ENCODE data around the gene RAE1. TPM values are rescaled to one million over a fixed set of nuclear protein-coding genes. Genes with fewer than 3 reads are reported as not detected.
"Not testable (repeated sequence)": the region's sequence is repeated elsewhere in the genome, so short reads cannot be mapped to it uniquely, and the experiment has no call there.

RAE1 gene
- total RNA-seq, 1 experiment from 2014 or later, result 34.5 TPM

DNA sequence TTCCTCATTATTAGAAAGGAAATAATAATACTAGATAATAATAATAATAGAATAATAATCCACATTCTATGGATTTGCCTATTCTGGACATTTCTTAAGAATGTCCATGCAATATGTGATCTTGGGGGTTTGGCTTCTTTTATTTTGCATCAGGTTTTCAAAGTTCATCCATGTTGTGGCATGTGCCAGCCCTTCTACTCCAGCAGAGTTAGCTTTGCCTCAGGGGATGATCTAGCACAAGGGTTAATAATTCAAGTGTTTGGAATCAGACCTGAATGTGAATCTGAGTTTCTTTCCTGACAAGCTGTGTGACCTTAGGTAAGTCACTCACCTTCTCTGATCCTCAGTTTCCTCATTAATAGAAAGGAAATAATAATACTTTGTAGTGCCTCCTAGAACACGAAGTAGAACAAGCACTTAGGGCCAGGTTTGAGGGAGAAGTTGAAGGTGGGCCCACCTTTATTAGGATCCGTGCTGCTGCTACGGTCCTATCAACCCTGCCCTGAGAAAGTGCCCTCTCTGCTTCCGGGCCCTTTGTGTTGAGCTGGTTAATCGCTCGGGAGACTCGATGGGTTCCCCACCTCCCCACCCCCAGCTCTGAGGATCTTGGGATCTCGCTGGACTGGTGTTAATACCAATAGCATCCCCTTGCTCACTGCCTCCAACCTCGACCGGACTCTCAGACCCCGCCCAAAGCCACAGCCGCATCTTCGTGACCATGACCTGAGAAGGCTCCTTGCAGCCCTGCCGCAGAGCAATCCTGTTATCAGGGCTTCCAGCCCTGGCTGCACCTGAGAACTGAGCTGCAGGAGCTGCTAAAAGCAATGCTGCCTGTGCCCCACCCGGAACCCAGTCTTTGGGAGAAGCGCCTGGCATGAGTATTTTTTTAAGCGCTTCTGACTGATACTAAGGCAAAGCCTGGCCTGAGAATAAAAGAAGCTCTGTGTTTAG, 67.0 kb downstream of the RAE1 start:
- H3K36me3 ChIP-seq (ENCODE audit: control insufficient read depth, insufficient read depth, low read length), result no peaks in the 10 kb centered on the region
- in situ Hi-C loops (cut with HindIII; ENCODE audit: low pct_unique_long_range_greater_than_20kb, low sequenced_read_pairs) (no loop called here), intact Hi-C loops (cut with micrococcal nuclease; ENCODE audit: unreplicated experiment) (no loop called here)
- DNase-seq (ENCODE audit: low read depth, low spot score), result no peak
- no peak overlapping the region for H3K4me3 ChIP-seq (ENCODE audit: low read depth in 2 of 2, low read length in 2 of 2)
- H3K9me3 ChIP-seq (ENCODE audit: control insufficient read depth, insufficient read depth, low read depth, low read length), result no peaks in the 10 kb centered on the region
- no peak overlapping the region for H3K27ac ChIP-seq (ENCODE audit: low read length)
- no peak for TF ChIP-seq TCF7L2 (IDR thresholded peaks at IDR 0.05; ENCODE audit: low read depth, low read length)
- TF ChIP-seq POLR2AphosphoS5 (IDR thresholded peaks at IDR 0.05; ENCODE audit: low read depth, low read length), result no peak
- no peak for TF ChIP-seq SIN3A (IDR thresholded peaks at IDR 0.05; ENCODE audit: borderline replicate concordance, insufficient read depth, low read depth, low read length)
- TF ChIP-seq, protein P1, sequence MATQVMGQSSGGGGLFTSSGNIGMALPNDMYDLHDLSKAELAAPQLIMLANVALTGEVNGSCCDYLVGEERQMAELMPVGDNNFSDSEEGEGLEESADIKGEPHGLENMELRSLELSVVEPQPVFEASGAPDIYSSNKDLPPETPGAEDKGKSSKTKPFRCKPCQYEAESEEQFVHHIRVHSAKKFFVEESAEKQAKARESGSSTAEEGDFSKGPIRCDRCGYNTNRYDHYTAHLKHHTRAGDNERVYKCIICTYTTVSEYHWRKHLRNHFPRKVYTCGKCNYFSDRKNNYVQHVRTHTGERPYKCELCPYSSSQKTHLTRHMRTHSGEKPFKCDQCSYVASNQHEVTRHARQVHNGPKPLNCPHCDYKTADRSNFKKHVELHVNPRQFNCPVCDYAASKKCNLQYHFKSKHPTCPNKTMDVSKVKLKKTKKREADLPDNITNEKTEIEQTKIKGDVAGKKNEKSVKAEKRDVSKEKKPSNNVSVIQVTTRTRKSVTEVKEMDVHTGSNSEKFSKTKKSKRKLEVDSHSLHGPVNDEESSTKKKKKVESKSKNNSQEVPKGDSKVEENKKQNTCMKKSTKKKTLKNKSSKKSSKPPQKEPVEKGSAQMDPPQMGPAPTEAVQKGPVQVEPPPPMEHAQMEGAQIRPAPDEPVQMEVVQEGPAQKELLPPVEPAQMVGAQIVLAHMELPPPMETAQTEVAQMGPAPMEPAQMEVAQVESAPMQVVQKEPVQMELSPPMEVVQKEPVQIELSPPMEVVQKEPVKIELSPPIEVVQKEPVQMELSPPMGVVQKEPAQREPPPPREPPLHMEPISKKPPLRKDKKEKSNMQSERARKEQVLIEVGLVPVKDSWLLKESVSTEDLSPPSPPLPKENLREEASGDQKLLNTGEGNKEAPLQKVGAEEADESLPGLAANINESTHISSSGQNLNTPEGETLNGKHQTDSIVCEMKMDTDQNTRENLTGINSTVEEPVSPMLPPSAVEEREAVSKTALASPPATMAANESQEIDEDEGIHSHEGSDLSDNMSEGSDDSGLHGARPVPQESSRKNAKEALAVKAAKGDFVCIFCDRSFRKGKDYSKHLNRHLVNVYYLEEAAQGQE (IDR thresholded peaks at IDR 0.05; ENCODE audit: insufficient read depth in 1 of 2, low read depth in 2 of 2, low read length in 1 of 2), result no peak
- TF ChIP-seq, protein P2, sequence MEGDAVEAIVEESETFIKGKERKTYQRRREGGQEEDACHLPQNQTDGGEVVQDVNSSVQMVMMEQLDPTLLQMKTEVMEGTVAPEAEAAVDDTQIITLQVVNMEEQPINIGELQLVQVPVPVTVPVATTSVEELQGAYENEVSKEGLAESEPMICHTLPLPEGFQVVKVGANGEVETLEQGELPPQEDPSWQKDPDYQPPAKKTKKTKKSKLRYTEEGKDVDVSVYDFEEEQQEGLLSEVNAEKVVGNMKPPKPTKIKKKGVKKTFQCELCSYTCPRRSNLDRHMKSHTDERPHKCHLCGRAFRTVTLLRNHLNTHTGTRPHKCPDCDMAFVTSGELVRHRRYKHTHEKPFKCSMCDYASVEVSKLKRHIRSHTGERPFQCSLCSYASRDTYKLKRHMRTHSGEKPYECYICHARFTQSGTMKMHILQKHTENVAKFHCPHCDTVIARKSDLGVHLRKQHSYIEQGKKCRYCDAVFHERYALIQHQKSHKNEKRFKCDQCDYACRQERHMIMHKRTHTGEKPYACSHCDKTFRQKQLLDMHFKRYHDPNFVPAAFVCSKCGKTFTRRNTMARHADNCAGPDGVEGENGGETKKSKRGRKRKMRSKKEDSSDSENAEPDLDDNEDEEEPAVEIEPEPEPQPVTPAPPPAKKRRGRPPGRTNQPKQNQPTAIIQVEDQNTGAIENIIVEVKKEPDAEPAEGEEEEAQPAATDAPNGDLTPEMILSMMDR (IDR thresholded peaks at IDR 0.05), result no peak
- CTCF ChIA-PET, result no interaction called here
- no peak for ATAC-seq
- no TSS peak for BruUV-seq (replicated peaks)
- H3K27me3 ChIP-seq (ENCODE audit: control insufficient read depth, insufficient read depth, low read length), result no peaks in the 10 kb centered on the region
- H3K4me1 ChIP-seq (ENCODE audit: control insufficient read depth, insufficient read depth, low read length), result no peaks in the 10 kb centered on the region; the same call in 1 of the 2 replicates
- POLR2A ChIA-PET, result no interaction called here

- ATAC-seq; in situ Hi-C loops (cut with HindIII; ENCODE audit: low pct_unique_long_range_greater_than_20kb, low sequenced_read_pairs); POLR2A ChIA-PET; intact Hi-C loops (cut with micrococcal nuclease; ENCODE audit: unreplicated experiment); H3K27me3 ChIP-seq (ENCODE audit: control insufficient read depth, insufficient read depth, low read length); H3K27ac ChIP-seq (ENCODE audit: low read length); BruUV-seq (replicated peaks); H3K9me3 ChIP-seq (ENCODE audit: control insufficient read depth, insufficient read depth, low read depth, low read length); H3K4me3 ChIP-seq (ENCODE audit: low read depth in 2 of 2, low read length in 2 of 2); DNase-seq (ENCODE audit: low read depth, low spot score); CTCF ChIA-PET; H3K36me3 ChIP-seq (ENCODE audit: control insufficient read depth, insufficient read depth, low read length); H3K4me1 ChIP-seq (ENCODE audit: control insufficient read depth, insufficient read depth, low read length): not testable (repeated sequence)
Observed at GRCh38 chr20:57419479-57419878, 68.4 kb downstream of the RAE1 start.
